ENCODE measurements around the gene SERBP1. TPM values are rescaled to one million over a fixed set of nuclear protein-coding genes. Genes with fewer than 3 reads are reported as not detected.

SERBP1 gene
- total RNA-seq, 1 donor from 2014 or later: 247 TPM

DNA sequence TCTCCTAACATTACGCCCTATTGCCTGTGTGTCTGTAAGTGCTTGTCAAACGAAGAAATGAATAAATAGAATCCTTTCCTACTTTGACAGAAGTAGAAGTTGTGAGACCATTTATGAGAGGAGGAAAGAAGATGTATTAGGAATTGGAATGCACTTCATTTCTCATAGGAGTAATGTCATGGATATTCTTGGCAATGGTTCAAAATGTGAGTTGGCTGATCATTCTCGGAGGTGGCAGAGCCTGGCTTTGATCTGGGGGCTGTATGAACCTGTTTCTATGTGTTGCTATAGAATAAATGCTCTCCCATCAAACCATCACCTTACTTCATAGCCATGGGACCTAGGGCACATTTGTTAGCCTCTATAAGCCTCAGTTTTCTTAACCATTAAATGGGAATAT lies 10.1 kb upstream of the SERBP1 start:
- DNase-seq (ENCODE audit: low read depth) (no peak), FAIRE-seq (no peak)
- Histone ChIP-seq H3K27me3 (ENCODE audit: control insufficient read depth, insufficient read depth, low read length) (no peaks in the 10 kb centered on the region), H3K4me3 (ENCODE audit: low read depth, low read length) (no peak overlapping the region), H3K36me3 (ENCODE audit: control insufficient read depth, insufficient read depth, low read length) (no peaks in the 10 kb centered on the region)
- TF ChIP-seq, protein P1, sequence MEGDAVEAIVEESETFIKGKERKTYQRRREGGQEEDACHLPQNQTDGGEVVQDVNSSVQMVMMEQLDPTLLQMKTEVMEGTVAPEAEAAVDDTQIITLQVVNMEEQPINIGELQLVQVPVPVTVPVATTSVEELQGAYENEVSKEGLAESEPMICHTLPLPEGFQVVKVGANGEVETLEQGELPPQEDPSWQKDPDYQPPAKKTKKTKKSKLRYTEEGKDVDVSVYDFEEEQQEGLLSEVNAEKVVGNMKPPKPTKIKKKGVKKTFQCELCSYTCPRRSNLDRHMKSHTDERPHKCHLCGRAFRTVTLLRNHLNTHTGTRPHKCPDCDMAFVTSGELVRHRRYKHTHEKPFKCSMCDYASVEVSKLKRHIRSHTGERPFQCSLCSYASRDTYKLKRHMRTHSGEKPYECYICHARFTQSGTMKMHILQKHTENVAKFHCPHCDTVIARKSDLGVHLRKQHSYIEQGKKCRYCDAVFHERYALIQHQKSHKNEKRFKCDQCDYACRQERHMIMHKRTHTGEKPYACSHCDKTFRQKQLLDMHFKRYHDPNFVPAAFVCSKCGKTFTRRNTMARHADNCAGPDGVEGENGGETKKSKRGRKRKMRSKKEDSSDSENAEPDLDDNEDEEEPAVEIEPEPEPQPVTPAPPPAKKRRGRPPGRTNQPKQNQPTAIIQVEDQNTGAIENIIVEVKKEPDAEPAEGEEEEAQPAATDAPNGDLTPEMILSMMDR (IDR thresholded peaks at IDR 0.05; ENCODE audit: insufficient read depth, low read length, severe bottlenecking): no peak

GRCh38 chr1:67439277-67440029 lies 9.3 kb upstream of the SERBP1 start:
- TF ChIP-seq, protein P1 (IDR thresholded peaks at IDR 0.05; ENCODE audit: insufficient read depth, low read length, severe bottlenecking): no peak
- H3K27me3 ChIP-seq (ENCODE audit: control insufficient read depth, insufficient read depth, low read length): no peaks in the 10 kb centered on the region
- DNase-seq (ENCODE audit: low read depth): no peak
- no peak overlapping the region for H3K4me3 ChIP-seq (ENCODE audit: low read depth, low read length)
- FAIRE-seq: no peak
- no peaks in the 10 kb centered on the region for H3K36me3 ChIP-seq (ENCODE audit: control insufficient read depth, insufficient read depth, low read length)

- TF ChIP-seq, protein P1 (IDR thresholded peaks at IDR 0.05; ENCODE audit: insufficient read depth, low read length, severe bottlenecking): no peak
Measured at GRCh38 chr1:67437961-67438360, 7.8 kb upstream of the SERBP1 start.

GRCh38 chr1:67436511-67437055 lies 6.4 kb upstream of the SERBP1 start:
- TF ChIP-seq, protein P1 (IDR thresholded peaks at IDR 0.05; ENCODE audit: insufficient read depth, low read length, severe bottlenecking): no peak
- no peak overlapping the region for H3K4me3 ChIP-seq (ENCODE audit: low read depth, low read length)
- no peaks in the 10 kb centered on the region for H3K36me3 ChIP-seq (ENCODE audit: control insufficient read depth, insufficient read depth, low read length)
- FAIRE-seq: no peak
- H3K27me3 ChIP-seq (ENCODE audit: control insufficient read depth, insufficient read depth, low read length): no peaks in the 10 kb centered on the region
- DNase-seq (ENCODE audit: low read depth): no peak

More at GRCh38 chr1:67437961-67438360, 7.8 kb upstream of the SERBP1 start:
- no peak overlapping the region for H3K4me3 ChIP-seq (ENCODE audit: low read depth, low read length)
- DNase-seq (ENCODE audit: low read depth) (no peak), FAIRE-seq (no peak)
- H3K27me3 ChIP-seq (ENCODE audit: control insufficient read depth, insufficient read depth, low read length): no peaks in the 10 kb centered on the region
- no peaks in the 10 kb centered on the region for H3K36me3 ChIP-seq (ENCODE audit: control insufficient read depth, insufficient read depth, low read length)

- Histone ChIP-seq H3K36me3 (ENCODE audit: control insufficient read depth, insufficient read depth, low read length) (no peaks in the 10 kb centered on the region), H3K27me3 (ENCODE audit: control insufficient read depth, insufficient read depth, low read length) (no peaks in the 10 kb centered on the region), H3K4me3 (ENCODE audit: low read depth, low read length) (no peak overlapping the region)
- no peak for DNase-seq (ENCODE audit: low read depth)
- TF ChIP-seq, protein P1 (IDR thresholded peaks at IDR 0.05; ENCODE audit: insufficient read depth, low read length, severe bottlenecking): no peak
- no peak for FAIRE-seq
Measured at GRCh38 chr1:67434491-67434890, 4.3 kb upstream of the SERBP1 start.
